NAMALWA (cell line): ENCODE data around the gene LRMDA.

Experiments used
- DNase-seq: peaks from one replicate; pipeline ENCODE4 v3.0.0-alpha.2; 2015; ENCODE audit warnings: low spot score

Gene LRMDA

DNA sequence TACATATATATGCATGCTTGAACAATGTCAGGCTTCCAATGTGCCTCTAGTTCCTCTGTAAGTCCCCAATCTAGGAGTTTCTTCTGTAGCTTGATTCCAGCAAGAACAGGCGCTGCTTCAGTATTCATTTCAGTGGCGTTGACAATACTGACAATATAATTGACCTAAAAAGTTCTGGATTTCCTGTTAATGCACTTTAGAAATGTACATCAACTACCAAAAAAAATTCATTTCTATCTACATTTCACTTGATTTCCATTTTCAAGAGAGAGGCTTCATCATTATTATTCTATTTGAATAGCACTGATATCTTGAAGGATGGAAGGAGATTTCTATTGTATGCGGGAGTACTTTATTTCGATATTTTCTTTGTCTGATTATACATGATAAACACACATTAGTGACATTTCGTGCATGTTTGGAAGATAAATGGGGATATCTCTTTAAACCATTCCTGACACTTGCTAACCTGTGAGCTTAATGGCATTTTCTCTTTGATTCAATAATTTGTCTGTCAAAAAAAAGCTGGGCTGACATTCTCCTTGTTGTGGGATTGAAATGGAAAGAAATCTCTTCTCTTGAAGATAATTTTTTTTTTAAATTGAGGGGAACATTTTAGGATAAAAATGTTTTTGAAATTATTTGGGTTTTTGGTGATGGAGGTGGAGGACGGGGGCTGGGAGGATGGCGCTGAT, 568.2 kb downstream of the LRMDA start:
- DNase-seq, result no peak

DNA sequence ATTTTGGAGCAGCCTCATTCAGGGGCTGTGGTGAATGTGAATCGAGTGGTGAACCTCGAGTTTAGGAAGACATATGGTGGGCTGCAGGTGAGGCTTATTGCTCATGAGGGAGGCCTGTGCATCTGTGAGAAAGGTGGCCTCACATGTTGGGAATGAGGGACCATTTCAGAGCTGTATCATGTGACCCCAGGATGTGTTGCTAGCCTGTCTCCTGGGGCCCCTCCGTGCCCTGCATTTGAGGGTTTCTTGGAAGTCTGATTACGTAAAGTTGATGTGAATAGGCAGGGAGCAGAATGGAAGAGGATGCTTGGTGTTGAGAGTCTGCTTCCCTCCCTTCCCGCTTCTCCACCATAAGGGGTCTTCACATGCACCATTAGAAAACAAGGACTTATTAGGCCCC, 569.1 kb downstream of the LRMDA start:
- no peak for DNase-seq

DNA sequence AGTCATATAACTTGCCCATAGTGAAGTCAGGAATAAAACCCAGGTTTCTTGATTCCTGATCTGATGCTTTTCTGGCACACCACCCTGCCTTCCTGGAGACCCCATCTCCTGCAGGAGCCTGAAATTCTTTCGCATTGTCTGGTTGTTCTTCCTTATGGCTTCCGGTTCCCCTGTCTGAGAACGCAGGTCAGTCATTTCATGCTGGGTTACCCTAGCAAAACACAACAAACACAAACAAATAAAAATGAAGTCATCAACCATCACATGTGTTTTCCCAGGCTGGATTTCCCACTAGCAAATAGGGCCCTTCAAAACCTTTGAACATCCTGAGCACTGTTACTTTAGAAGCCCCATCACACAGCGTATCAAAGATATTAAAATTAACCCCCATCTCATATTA, 569.6 kb downstream of the LRMDA start:
- DNase-seq, result no peak

DNA sequence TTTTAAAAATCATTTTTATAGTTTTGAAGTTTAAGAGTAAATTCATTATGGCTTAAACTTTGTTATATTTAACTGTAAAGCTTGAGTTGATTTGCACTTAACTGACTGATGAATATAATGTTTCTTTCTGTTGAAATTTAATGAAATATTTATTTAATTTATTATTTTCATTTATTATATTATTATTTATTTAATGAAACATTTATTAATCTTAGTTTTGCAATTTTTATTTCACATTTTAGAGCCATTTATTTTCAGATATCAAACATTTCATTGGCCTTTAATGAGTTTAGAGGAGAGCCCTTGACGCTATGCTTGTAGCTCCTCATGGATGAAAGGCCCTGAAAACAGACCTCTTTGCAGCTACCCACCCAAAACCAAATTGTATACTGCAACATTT, 570.0 kb downstream of the LRMDA start:
- no peak for DNase-seq

DNA sequence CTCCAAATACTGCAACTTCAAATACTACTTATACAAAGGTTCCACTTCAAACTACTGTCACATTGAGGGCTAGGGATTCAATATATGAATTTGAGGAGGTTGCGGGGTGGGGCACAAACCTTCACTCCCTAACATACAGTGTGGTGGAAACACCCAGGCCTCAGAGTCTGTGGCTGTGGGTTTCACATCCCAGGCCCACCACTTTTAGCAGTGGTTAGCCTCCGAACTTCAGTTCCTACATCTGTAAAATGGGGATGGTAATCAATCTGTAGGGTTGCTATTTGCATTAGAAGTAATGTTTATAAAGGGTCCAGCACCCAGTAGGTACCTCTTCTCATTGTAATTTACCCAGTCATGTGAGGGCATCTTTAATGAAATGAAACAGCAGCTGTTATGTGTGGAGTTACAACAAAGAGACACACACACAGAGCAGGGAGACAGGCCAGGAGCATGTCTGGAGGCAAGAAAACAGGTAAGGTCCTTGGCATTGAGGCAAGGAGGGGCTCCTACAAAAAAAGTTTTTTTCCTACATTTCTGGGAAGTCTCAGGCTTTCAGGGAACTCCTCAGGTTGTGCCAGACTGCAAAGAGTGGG, 570.9 kb downstream of the LRMDA start:
- no peak for DNase-seq

DNA sequence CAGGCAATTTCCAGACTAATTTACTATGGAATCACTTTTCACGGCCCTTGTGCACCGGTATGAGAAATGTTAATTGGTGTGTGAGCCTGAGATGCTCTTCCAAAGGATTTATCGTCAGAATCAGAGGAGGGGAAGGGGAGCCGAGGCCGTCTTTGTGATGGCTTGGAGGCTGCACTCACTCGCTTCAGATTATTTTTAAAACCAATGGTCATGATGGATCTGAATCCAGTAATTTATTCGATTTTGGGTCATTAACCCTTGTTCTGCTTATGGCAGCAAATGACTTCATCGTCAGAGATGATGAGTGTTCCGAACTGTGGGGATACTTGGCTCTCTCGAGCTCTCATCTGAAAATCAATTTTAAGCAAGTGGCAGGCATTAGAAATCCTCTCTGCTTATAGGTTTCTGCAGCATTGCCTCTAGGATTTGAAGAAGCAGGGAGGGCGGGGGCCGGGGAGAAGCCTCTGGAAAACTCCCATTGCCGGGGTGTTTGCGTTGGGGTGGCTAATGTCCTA, 576.3 kb downstream of the LRMDA start:
- DNase-seq, result no peak

DNA sequence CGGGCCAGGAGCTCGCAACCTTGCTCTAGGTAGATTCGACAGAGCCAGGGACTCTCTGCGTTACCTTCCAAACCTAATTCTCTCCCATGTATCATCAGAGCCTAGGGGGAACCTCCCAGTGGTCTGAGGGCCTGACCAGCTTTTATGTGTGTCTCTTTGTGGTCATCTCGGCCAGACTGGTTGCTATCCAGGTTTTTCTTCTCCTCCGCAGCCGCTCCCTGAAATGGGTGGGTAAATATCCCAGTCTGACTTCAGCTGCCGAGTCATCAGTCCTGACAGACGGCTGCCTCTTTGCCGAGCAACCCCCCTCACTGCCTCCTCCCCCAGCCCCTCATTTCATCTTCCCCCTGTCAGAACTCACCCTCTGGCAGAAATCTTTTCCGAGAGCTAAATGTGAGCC, 578.1 kb downstream of the LRMDA start:
- DNase-seq, result no peak

DNA sequence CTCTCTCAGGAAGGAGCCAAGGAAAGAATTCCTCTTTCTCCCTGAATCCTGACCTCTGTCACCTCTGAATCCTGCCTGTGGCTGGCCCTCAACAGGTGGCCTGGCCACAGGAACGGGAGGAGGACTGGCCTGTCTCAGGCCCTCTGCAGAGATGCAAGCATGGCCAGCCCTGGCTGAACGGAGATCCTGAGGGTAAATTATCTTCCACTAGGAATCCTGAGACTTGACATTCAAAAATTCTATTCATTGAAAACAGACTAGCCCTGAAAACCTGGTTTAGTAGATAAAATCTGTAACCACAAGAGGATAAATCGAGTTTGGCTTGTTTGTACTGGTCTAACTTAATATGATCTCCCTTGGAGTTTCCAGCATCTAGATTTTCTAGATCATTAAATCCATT, 579.3 kb downstream of the LRMDA start:
- no peak for DNase-seq

DNA sequence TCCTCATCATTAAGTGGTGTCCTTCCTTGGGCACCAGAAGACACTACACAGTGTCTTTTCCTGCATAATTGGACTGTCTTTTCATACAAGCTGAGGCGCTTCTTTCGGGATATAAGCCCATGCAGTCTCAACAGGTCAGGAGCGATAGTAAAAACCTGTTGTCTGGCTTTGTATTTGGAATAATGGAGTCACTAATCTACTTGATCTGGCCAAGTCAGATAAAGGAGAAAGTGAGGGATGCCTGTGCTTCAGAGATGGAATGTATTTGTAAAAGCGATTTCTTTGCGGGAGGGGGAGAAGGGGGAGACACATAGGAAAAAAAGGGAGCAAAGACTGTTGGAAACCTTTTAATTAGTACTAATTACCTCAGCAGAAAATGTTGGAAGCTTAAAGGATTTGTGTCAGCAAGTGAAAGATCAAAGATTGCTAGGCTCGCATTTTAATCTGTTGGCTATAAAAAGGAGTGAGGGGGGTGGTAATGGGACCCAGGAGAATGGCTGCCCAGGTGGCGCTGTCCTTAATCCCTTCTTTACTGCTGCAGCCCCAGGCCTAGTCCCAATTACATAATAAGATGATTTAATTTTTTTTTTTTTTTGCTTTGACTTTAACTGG, 581.4 kb downstream of the LRMDA start:
- no peak for DNase-seq

DNA sequence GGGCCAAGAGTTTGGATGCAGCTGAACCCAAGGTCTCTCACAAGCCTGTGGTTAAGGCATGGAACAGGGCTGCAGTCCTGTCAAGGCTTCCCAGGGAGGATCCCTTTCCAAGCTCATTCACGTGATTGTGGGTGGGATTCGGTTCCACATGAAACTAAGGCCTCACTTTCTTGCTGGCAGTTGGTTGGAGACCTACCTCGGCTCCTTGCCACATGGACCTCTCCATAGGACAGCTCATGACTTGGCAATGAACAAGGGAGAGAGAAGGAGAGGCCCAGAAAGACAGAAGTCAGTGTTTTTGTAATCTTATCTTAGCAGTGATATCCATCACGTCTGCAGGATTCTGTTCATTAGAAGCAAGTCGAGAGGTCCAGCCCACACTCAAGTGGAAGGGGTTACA, 583.8 kb downstream of the LRMDA start:
- no peak for DNase-seq

DNA sequence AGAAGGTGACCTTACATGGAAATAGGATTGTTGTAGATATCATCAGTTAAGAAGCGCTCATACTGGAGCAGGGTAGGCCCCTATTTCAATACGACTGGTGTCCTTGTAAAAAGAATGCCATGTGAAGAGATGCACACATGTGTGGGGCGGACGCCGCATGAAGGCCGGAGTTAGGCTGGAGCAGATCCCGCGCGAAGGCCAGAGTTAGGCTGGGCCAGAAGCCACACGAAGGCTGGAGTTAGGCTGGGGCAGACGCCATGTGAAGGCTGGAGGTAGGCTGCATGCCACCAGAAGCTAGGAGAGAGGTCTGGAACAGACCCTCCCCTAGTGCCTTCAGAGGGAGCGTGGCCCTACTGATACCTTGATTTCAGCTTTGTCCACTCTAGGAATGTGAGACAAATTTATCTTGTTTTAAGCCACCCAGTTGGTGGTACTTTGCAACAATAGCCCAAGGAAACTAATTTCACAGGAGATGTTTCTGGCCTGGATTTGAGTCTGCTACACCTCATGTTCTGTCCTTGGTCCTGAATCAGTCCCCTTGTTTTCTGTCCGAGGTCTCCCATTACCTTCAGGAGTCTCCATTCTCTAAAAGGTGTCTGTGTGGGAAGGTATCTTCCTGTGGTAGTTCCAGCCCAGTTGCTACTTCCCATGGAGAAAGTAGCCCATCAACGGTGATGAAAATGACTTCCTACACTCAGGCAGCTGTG, 585.8 kb downstream of the LRMDA start:
- no peak for DNase-seq

DNA sequence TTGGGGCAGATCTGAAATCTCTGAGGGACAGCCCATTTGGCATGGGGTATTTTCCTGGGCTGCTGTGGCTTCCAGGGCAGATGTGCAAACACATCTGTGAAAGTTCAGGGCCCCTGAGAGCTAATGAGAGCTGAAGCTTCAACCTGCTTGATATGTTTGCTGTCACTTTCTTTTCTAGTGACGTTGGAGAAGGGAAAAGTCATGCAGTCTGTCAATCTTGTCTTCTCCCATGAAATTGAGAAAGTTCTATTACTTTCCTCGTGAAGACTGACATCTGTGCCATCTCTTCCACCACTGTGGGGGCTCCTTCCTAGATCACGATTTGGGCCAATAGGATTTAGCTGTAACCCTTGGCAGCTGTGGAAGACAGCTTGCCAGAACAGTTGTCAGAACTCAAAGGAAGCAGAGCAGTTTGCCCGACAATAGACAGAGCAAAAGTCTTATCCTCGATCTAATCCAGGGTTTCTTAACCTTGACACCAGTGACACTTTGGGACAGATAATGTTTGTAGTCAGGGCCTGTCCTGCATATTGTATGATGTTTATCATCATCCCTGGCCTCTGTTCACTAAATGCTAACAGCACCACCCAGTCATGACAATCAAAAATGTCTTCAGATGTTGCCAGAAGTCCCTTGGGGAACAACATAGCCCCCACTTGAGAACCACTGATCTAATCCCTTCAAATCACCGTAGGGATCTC, 586.5 kb downstream of the LRMDA start:
- DNase-seq, result no peak

DNA sequence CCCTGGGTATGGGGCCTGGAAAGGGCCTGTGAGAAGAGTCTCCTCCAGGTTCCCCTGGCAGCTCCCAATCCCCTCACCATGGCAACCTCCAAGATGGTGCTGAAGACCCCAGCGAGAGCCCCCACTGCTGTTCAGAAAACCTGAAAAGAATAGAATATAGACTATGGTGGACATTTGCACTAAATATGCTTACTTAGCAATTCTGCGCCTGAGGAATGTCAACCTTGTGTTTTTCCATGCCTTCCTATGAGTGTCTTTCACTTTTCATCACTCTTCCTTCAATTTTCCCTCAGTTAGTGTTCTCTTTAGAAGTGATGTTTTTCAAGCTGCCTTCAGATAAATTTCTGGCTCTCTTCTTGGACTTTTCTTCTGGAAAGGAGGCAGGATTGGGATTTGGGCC, 589.2 kb downstream of the LRMDA start:
- no peak for DNase-seq

DNA sequence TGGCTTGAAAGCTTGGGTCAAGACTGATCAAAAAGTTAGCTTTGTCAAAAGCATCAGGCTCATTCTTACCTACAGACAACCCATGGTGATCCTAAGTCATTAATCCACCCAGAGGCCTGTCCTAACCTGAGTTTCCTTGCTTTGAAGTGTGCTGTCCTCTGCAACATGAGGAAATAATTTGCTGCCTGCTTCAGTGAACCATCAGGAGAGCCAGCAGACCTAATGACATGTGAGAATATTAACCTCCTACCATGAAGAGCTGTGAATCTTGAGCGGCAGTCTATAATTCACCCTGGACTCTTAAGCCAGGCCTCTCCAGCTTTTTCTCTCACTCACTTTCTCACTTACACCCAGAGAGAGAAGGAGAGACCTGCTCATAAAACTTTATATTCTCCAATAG, 590.0 kb downstream of the LRMDA start:
- DNase-seq, result no peak

DNA sequence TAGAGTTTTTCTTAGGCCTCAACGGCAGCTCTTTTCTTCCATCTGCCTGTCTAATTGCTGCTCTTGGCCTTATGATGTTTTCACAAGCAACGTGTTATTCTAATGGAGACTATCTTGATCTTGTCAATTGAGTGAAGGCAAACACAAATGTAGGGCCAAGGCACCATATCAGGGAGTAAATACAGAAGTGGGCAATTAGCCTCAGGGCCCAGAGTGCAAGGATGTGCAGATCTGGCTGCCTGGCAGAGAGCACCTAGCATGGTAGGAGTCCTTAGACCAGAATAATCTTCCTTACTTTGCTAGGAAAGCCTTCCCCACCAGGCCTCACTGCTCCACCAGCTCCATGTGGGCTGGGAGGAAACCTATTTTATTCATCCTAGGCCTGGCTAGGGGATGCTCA, 590.9 kb downstream of the LRMDA start:
- DNase-seq, result no peak

DNA sequence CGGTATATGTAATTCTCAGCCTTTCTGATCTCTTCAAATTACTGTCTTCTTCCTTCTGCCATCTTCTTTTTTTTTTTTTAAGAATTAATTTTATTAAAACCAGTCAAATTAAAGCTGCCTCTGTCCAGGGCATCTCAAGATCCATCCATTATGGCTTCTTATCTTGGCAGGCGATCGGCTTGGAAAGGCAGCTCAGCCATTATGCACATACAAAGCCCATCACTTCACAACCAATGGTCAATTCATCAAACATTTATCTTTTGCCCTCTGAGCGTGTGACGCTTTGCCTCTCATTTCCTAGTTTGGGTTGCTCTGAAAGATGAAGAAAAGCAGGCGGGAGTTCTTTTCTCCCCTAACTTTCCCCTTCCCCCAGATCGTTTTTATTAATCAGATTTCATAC, 591.6 kb downstream of the LRMDA start:
- DNase-seq, result no peak

DNA sequence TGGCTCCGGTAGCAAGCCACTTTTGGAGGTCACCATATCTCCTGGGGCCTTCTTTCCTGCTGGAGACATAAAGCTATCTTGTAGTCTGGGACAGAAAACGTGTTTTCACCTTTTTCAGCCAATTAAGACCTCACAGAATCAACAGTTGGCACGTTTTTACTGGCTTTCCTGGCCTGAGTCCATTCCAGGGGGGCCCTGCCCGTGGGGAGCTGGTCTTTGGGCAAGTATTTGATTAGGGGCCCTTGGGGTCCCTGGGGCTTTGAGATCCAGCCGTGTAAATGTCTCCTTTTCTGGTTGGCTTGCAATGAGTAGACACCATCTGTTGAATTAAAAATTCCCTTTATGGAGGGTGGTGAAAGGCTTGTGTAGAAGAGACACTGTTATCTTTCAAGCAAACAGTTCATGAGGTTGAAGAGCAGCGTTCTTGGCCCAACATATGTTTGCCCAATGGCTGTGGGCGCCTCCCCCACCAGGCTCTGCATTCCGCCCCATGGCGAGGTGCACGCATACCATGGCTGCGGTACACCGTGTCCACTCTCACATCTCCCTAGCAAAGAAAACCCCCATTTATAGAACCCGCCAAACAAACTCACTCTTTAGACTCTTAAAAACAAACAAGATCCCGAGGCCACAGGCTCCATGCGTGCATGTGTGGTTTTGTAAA, 593.2 kb downstream of the LRMDA start:
- no peak for DNase-seq

DNA sequence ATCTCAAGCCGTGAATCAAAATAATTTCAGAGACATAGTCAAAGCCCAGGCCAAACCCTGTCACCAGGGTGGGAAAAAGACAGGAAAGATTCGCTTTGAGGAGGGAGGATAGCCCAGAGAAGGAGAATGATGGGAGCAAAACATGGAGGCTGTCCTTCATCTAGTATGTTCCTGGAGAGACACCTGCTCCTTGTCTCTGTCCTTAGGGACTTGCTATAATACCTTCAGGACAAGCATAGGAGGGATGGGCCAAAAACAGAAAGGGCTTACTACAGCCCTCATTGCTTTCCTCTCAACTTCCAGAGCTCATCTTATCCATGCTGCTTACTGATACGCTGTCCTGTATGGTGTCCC, 593.7 kb downstream of the LRMDA start:
- no peak for DNase-seq

DNA sequence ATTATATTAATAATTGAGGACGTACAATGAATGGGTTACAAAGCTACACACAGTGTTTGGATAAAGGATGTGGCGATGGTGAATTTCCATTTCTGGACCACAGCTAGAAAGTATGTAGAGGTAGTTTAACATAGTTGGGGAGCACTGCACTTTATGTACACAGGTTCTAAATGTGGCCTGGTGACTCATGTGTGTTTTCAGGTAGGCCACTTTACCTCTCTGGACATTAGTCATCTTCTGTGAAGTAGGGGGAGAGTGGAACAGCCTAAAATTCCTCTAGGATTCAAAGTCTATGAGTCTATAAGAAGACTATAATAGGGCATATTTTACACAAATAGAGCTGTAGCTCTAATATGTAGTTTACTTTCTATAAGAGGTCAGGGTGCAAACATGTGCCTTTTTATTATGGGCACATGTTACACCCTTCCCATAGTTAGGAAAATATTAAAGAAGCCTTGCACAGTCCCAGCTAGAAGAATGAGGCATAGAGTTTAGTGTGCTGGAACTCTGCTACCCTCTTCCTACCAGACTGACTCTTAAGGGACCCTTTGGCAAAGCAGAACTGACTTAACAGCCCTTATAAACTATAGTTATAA, 594.9 kb downstream of the LRMDA start:
- no peak for DNase-seq

DNA sequence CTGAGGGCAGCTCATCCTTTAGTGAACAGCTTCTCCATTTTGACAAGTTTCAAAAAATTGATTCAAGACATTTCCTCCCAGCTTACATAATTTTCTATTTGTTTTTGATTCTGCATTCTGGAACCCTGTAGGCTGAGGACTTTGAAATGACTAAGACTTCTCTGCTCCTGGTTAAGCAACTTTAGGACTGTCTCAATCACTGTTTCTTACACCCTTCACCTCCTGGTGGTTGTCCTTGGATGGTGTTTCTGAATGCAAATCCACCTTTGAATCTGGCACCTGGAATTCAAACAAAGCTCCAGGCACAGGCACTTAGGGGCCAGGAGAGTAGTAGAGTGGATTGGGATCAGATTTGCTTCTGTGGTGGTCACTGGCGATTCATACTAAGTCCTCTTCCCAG, 595.5 kb downstream of the LRMDA start:
- no peak for DNase-seq

DNA sequence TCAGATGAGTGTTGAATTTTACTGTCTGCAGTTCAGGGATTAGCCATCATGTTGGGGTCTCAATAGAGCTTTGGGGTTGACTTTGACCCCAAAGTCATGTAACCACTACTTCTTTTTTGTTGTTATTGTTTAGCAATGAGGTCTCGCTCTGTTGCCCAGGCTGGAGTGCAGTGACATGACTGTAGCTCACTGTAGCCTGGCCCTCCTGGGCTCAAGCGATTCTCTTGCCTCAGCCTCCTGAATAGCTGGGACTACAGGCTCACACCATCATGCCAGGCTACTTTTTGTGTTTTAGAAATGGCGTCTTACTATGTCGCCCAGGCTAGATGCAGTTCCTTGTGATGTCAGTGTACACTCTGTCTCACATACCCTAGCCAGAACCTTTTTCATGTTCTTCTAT, 598.4 kb downstream of the LRMDA start:
- no peak for DNase-seq

DNA sequence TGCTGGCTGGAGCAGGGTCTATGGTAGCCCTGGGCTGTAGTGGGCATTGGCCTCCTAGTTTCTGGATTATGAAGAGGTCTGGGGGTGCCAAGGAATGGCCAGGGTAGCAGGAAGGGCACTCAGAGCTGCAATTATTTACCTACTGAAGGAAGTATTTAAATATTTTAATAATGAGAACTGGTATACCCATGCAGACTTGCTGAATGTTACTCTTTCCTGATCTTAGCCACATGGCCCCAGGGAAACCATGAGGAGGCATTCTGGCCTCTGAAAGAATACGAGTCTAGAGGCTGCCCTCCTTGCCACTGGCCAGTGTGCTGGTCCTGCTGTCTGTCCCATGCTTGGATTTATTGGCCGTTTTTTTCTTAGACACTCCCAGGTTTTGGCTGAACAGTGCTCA, 599.7 kb downstream of the LRMDA start:
- DNase-seq, result no peak
